Neural progenitor cell (in vitro differentiated cells): Measurements from ENCODE around the gene TMEM14A. TPM values are rescaled to one million over a fixed set of nuclear protein-coding genes. Genes with fewer than 3 reads are reported as not detected.

Experiments
- DNase-seq: peaks from one replicate; pipeline ENCODE4 v3.0.0-alpha.2; 2016; ENCODE audit warnings: low spot score
- H2AFZ ChIP-seq: fragments of 200-600 bp; sonication (generic); replicated peaks from 2 replicates; pipeline ENCODE4 v1.6.1; 2016; ENCODE audit warnings: antibody characterized with exemption
- H3F3A ChIP-seq: fragments of 200-600 bp; sonication (generic); 2 replicates; pipeline ENCODE4 v1.6.1; 2016; ENCODE audit warnings: antibody characterized with exemption, low read depth
- H3K27ac ChIP-seq: fragments of 200-600 bp; sonication (generic); 2 replicates; pipeline ENCODE4 v1.5.1; 2016; ENCODE audit warnings: mild to moderate bottlenecking
- H3K27me3 ChIP-seq: fragments of 200-600 bp; sonication (generic); 2 replicates; pipeline ENCODE4 v1.6.1; 2016; ENCODE audit warnings: mild to moderate bottlenecking, moderate library complexity
- H3K36me3 ChIP-seq: fragments of 200-600 bp; sonication (generic); 2 replicates; pipeline ENCODE4 v1.5.1; 2016
- H3K4me1 ChIP-seq: fragments of 200-600 bp; sonication (generic); 2 replicates; pipeline ENCODE4 v1.6.1; 2016; ENCODE audit warnings: mixed run types
- H3K4me2 ChIP-seq: fragments of 200-600 bp; sonication (generic); 2 replicates; pipeline ENCODE4 v1.6.1; 2016
- H3K4me3 ChIP-seq: fragments of 200-600 bp; sonication (generic); 2 replicates; pipeline ENCODE4 v1.5.1; 2016
- H3K79me2 ChIP-seq: fragments of 200-600 bp; sonication (generic); 2 replicates; pipeline ENCODE4 v1.6.1; 2016; ENCODE audit warnings: low read depth
- H3K9ac ChIP-seq: fragments of 200-600 bp; sonication (generic); 2 replicates; pipeline ENCODE4 v1.6.1; 2016
- H3K9me3 ChIP-seq: fragments of 200-600 bp; sonication (generic); 2 replicates; pipeline ENCODE4 v1.5.1; 2016; ENCODE audit warnings: low read depth
- H4K20me1 ChIP-seq: fragments of 200-600 bp; sonication (generic); 2 replicates; pipeline ENCODE4 v1.6.1; 2016; ENCODE audit warnings: low read depth
- H3K27ac Mint-ChIP-seq: 3 replicates; pipeline ENCODE4 v1.8.0; 2021; ENCODE audit warnings: mixed read lengths
- H3K27me3 Mint-ChIP-seq: 2 replicates; pipeline ENCODE4 v1.8.0; 2022; ENCODE audit warnings: low read depth, mild to moderate bottlenecking, inconsistent platforms, moderate library complexity, mixed read lengths; ENCODE audit not compliant: insufficient read depth
- H3K36me3 Mint-ChIP-seq: 3 replicates; pipeline ENCODE4 v1.8.0; 2021; ENCODE audit warnings: mixed read lengths
- H3K4me1 Mint-ChIP-seq: 3 replicates; pipeline ENCODE4 v1.8.0; 2021; ENCODE audit warnings: mixed read lengths
- H3K4me3 Mint-ChIP-seq: 3 replicates; pipeline ENCODE4 v1.8.0; 2021; ENCODE audit warnings: mild to moderate bottlenecking, moderate library complexity, mixed read lengths
- H3K9me3 Mint-ChIP-seq: 3 replicates; pipeline ENCODE4 v1.8.0; 2020; ENCODE audit warnings: mixed read lengths
- CTCF ChIP-seq: fragments of 200-600 bp; sonication (generic); IDR thresholded peaks from 2 replicates; pipeline ENCODE4 v1.5.1; 2017; ENCODE audit warnings: antibody characterized with exemption, mild to moderate bottlenecking
- EZH2 ChIP-seq: fragments of 200-600 bp; sonication (generic); IDR thresholded peaks from 2 replicates; pipeline ENCODE4 v1.6.1; 2017; ENCODE audit warnings: antibody characterized with exemption, mild to moderate bottlenecking, moderate library complexity
- EZH2phosphoT487 ChIP-seq: fragments of 200-600 bp; sonication (generic); IDR thresholded peaks from 2 replicates; pipeline ENCODE4 v1.6.1; 2017; ENCODE audit warnings: antibody characterized with exemption
- total RNA-seq: library from RNA; depleted of rRNA; stranded (reverse); fragments of >200 nt; gene quantifications from 2 replicates; pipeline ENCODE4 v1.2.3, GENCODE V29; 2015; ENCODE audit warnings: low replicate concordance

The TMEM14A gene
- total RNA-seq, 1 donor from 2014 or later = 33.7 TPM

DNA sequence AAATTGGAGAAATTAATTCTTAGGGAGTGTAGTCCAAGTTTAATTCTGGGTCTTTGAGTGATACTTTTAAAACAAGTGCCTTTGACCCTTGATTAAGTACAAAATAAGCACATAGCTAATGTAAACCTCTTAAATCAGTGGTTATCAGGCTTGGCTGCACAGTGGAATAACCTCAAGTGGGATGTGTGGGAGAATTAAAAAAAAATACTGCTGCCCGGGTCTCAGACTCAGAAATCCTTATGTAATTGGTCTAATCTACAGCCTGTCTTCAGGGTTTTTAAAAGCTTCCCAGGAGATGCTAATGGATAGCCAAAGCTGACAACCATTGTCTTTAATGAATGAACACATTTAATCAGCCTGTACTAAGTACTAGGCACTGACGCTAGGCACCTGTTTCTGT is 28.5 kb upstream of the TMEM14A start:
- H3K27me3 ChIP-seq = no peaks in the 10 kb centered on the region
- Mint-ChIP-seq H3K27me3 (peaks cover 3% of the 10 kb centered on the region), H3K4me1 (peaks cover 39% of the 10 kb centered on the region), H3K27ac (no peak overlapping the region), H3K4me3 (no peak overlapping the region), H3K9me3 (no peaks in the 10 kb centered on the region), H3K36me3 (no peaks in the 10 kb centered on the region)
- no peak overlapping the region for H3K9ac ChIP-seq
- H3K4me1 ChIP-seq = peaks cover 28% of the 10 kb centered on the region
- TF ChIP-seq EZH2phosphoT487 (no peak), EZH2 (no peak)
- H3K9me3 ChIP-seq = no peaks in the 10 kb centered on the region
- H2AFZ ChIP-seq = no peak overlapping the region
- H4K20me1 ChIP-seq = no peaks in the 10 kb centered on the region
- H3K4me3 ChIP-seq = no peak overlapping the region
- no peaks in the 10 kb centered on the region for H3K79me2 ChIP-seq
- peak; percentile 37 for DNase-seq
- no peak overlapping the region for H3K27ac ChIP-seq
- H3K36me3 ChIP-seq = no peaks in the 10 kb centered on the region
- H3K4me2 ChIP-seq = peak overlapping the region; percentile 41
- peaks cover 6% of the 10 kb centered on the region for H3F3A ChIP-seq

DNA sequence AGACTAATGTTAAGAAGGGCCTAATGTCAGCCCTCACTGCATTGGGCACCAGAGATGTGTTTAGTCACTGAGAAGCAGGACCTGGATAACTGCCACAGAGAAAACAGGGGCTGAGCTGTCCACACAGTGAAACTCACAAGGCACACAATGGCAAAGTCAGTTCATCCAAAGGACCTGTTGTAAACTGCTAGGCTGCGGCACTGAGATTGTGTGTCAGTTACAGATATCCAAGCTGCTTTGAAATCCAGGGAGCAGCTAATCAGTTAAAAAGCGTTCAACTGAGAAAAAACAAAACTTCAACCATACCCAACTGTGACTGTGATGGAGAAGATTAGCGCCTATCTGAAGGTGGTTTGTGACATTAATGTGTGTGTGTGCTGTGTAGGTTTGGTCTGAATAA is 27.8 kb upstream of the TMEM14A start:
- Mint-ChIP-seq H3K27ac (no peak overlapping the region), H3K36me3 (no peaks in the 10 kb centered on the region), H3K27me3 (peaks cover 3% of the 10 kb centered on the region), H3K4me3 (no peak overlapping the region), H3K9me3 (no peaks in the 10 kb centered on the region), H3K4me1 (peaks cover 43% of the 10 kb centered on the region)
- DNase-seq = peak; percentile 45
- Histone ChIP-seq H3K4me2 (peak overlapping the region; percentile 41), H4K20me1 (no peaks in the 10 kb centered on the region), H3F3A (peaks cover 10% of the 10 kb centered on the region), H3K79me2 (no peaks in the 10 kb centered on the region), H2AFZ (no peak overlapping the region), H3K9ac (no peak overlapping the region), H3K36me3 (no peaks in the 10 kb centered on the region), H3K27me3 (no peaks in the 10 kb centered on the region), H3K4me1 (peaks cover 28% of the 10 kb centered on the region), H3K9me3 (no peaks in the 10 kb centered on the region), H3K27ac (no peak overlapping the region), H3K4me3 (no peak overlapping the region)
- no peak for TF ChIP-seq EZH2
- no peak for TF ChIP-seq CTCF
- TF ChIP-seq EZH2phosphoT487 = no peak

DNA sequence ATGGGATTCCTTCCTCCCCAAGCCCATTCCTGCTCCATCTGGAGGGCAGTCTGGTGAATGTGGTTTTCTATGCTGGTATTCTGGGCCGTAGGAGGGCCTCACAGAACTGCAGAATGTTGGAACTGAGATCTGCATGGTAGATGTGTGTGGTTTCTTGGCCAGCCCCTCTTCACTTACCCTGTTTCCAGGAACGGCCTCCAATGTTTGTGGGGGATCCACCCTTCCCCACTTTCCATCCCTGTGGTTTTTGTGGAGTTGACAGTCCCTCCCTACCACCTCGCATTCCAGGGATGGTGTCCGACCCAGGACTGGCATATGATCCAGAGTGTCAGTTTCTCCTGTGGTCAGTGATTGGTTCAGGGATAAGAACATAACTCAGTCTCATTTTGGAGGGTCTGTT is 26.7 kb upstream of the TMEM14A start:
- Mint-ChIP-seq H3K9me3 (no peaks in the 10 kb centered on the region), H3K27me3 (peaks cover 3% of the 10 kb centered on the region), H3K27ac (no peak overlapping the region), H3K4me1 (peaks cover 53% of the 10 kb centered on the region), H3K4me3 (no peak overlapping the region), H3K36me3 (no peaks in the 10 kb centered on the region)
- Histone ChIP-seq H3K79me2 (no peaks in the 10 kb centered on the region), H4K20me1 (no peaks in the 10 kb centered on the region), H3K4me3 (no peak overlapping the region), H2AFZ (no peak overlapping the region), H3K9me3 (no peaks in the 10 kb centered on the region), H3K27me3 (no peaks in the 10 kb centered on the region), H3K36me3 (no peaks in the 10 kb centered on the region), H3K4me2 (no peak overlapping the region), H3K27ac (no peak overlapping the region), H3K9ac (no peak overlapping the region), H3K4me1 (peaks cover 31% of the 10 kb centered on the region), H3F3A (peaks cover 11% of the 10 kb centered on the region)
- TF ChIP-seq CTCF (no peak), EZH2phosphoT487 (no peak), EZH2 (no peak)
- DNase-seq = no peak

GRCh38 chr6:52645976-52646375 is 24.9 kb upstream of the TMEM14A start:
- Mint-ChIP-seq H3K27ac (no peak overlapping the region), H3K9me3 (no peaks in the 10 kb centered on the region), H3K4me3 (no peak overlapping the region)

More at GRCh38 chr6:52645976-52646375, 24.9 kb upstream of the TMEM14A start:
- Histone ChIP-seq H3F3A (peaks cover 11% of the 10 kb centered on the region), H3K36me3 (no peaks in the 10 kb centered on the region), H3K27me3 (no peaks in the 10 kb centered on the region), H3K79me2 (no peaks in the 10 kb centered on the region), H3K27ac (no peak overlapping the region), H4K20me1 (no peaks in the 10 kb centered on the region), H3K4me3 (no peak overlapping the region), H3K4me1 (peaks cover 37% of the 10 kb centered on the region), H3K4me2 (no peak overlapping the region), H3K9ac (no peak overlapping the region), H3K9me3 (no peaks in the 10 kb centered on the region), H2AFZ (no peak overlapping the region)
- no peak for TF ChIP-seq EZH2phosphoT487
- no peak for TF ChIP-seq CTCF
- TF ChIP-seq EZH2 = no peak
- Mint-ChIP-seq H3K27me3 (peaks cover 3% of the 10 kb centered on the region), H3K4me1 (peaks cover 59% of the 10 kb centered on the region), H3K36me3 (no peaks in the 10 kb centered on the region)
- DNase-seq = no peak
